ENCODE results near the gene ADRA2C.

DNA sequence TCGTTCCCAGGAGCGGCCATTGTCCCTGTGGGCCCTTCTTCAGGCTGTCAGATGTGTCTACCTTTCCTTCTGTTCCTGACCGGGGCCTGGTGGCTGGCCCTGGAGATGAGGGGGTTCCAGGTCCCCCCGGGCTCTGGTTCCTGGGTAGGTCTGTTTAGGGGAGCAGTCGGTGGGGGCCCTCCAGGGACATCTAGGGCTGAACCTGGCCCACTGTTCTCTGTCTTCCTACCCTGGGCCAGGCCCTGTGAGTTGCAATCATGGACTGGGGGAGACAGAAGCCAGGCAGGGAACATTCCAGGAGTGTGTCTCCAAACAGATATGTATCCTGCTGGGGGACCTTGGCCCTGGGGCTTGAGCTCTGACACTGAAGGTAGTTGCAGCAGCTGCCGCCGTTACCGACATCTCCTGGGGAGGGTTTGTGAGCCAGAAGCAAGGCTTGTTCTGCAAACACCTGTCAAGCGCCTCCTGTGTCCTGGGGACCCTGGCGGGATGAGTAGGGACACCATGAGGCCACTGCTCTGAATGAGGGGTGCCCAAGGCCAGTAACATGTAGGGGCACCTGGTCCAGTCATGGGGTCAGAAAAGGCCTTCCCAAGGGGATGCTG, 49.5 kb upstream of the ADRA2C start:
- no peak for TF ChIP-seq POLR2A (IDR thresholded peaks at IDR 0.05)
- TF ChIP-seq, protein P1, sequence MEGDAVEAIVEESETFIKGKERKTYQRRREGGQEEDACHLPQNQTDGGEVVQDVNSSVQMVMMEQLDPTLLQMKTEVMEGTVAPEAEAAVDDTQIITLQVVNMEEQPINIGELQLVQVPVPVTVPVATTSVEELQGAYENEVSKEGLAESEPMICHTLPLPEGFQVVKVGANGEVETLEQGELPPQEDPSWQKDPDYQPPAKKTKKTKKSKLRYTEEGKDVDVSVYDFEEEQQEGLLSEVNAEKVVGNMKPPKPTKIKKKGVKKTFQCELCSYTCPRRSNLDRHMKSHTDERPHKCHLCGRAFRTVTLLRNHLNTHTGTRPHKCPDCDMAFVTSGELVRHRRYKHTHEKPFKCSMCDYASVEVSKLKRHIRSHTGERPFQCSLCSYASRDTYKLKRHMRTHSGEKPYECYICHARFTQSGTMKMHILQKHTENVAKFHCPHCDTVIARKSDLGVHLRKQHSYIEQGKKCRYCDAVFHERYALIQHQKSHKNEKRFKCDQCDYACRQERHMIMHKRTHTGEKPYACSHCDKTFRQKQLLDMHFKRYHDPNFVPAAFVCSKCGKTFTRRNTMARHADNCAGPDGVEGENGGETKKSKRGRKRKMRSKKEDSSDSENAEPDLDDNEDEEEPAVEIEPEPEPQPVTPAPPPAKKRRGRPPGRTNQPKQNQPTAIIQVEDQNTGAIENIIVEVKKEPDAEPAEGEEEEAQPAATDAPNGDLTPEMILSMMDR (IDR thresholded peaks at IDR 0.05): no peak
- TF ChIP-seq POLR2AphosphoS5 (IDR thresholded peaks at IDR 0.05): no peak
